Ishikawa (cell line): ENCODE data around the gene CSNK1G2.

ENCODE experiments used
- CEBPB ChIP-seq: IDR thresholded peaks from 2 replicates; pipeline ENCODE4 v1.6.1; 2012
- CREB1 ChIP-seq: IDR thresholded peaks from 2 replicates; pipeline ENCODE4 v1.6.1; 2012; ENCODE audit warnings: low read depth
- EGR1 ChIP-seq: IDR thresholded peaks from 2 replicates; pipeline ENCODE4 v1.6.1; 2012
- EP300 ChIP-seq: IDR thresholded peaks from 2 replicates; pipeline ENCODE4 v1.6.1; 2012; ENCODE audit warnings: borderline replicate concordance
- FOXM1 ChIP-seq: IDR thresholded peaks from 2 replicates; pipeline ENCODE4 v1.6.1; 2012; ENCODE audit warnings: low read depth, borderline replicate concordance
- MAX ChIP-seq: IDR thresholded peaks from 2 replicates; pipeline ENCODE4 v1.6.1; 2012
- NFIC ChIP-seq: IDR thresholded peaks from 2 replicates; pipeline ENCODE4 v1.6.1; 2012
- RAD21 ChIP-seq: IDR thresholded peaks from 2 replicates; pipeline ENCODE4 v1.6.1; 2012; ENCODE audit warnings: low read depth
- REST ChIP-seq: IDR thresholded peaks from 2 replicates; pipeline ENCODE4 v1.6.1; 2012; ENCODE audit warnings: low read depth, mild to moderate bottlenecking
- TAF1 ChIP-seq: IDR thresholded peaks from 2 replicates; pipeline ENCODE4 v1.6.1; 2012; ENCODE audit warnings: low read depth, mild to moderate bottlenecking
- TCF12 ChIP-seq: IDR thresholded peaks from 2 replicates; pipeline ENCODE4 v1.6.1; 2012; ENCODE audit warnings: low read depth
- TEAD4 ChIP-seq: IDR thresholded peaks from 2 replicates; pipeline ENCODE4 v1.6.1; 2012
- USF1 ChIP-seq: IDR thresholded peaks from 2 replicates; pipeline ENCODE4 v1.6.1; 2012
- YY1 ChIP-seq: IDR thresholded peaks from 2 replicates; pipeline ENCODE4 v1.6.1; 2012; ENCODE audit warnings: low read depth
- ZBTB7A ChIP-seq: IDR thresholded peaks from 2 replicates; pipeline ENCODE4 v1.6.1; 2012; ENCODE audit warnings: low read depth

The CSNK1G2 gene

GRCh38 chr19:2011169-2011568 lies 70.2 kb downstream of the CSNK1G2 start:
- TF ChIP-seq REST: no peak
- no peak for TF ChIP-seq EGR1
- no peak for TF ChIP-seq YY1
- no peak for TF ChIP-seq ZBTB7A
- no peak for TF ChIP-seq MAX
- TF ChIP-seq FOXM1: no peak
- TF ChIP-seq TCF12: no peak
- no peak for TF ChIP-seq CREB1
- TF ChIP-seq USF1: no peak
- TF ChIP-seq EP300: no peak
- TF ChIP-seq CEBPB: no peak
- TF ChIP-seq NFIC: no peak
- no peak for TF ChIP-seq RAD21
- TF ChIP-seq TEAD4: no peak
- TF ChIP-seq TAF1: no peak

- TF ChIP-seq TCF12: no peak
Observed at GRCh38 chr19:2012941-2013682, 72.1 kb downstream of the CSNK1G2 start.

- TF ChIP-seq TAF1: no peak
- peak; percentile 70 for TF ChIP-seq ZBTB7A
Observed at GRCh38 chr19:2013683-2013961, 72.7 kb downstream of the CSNK1G2 start.

- TF ChIP-seq YY1 (no peak), FOXM1 (no peak), REST (no peak), CEBPB (no peak), RAD21 (no peak), ZBTB7A (no peak), TAF1 (no peak), EP300 (no peak), CREB1 (no peak), TCF12 (no peak), USF1 (no peak), TEAD4 (no peak), NFIC (no peak), EGR1 (no peak), MAX (no peak)
Observed at GRCh38 chr19:2014131-2014571, 73.2 kb downstream of the CSNK1G2 start.

GRCh38 chr19:2014731-2015607 lies 74.0 kb downstream of the CSNK1G2 start:
- TF ChIP-seq MAX: no peak
- TF ChIP-seq EP300: no peak
- no peak for TF ChIP-seq TEAD4
- no peak for TF ChIP-seq YY1
- TF ChIP-seq ZBTB7A: no peak

- TF ChIP-seq USF1 (no peak), NFIC (no peak), YY1 (peak; percentile 90), EP300 (no peak), RAD21 (no peak), TCF12 (no peak), TAF1 (peak; percentile 52; the same call in 1 of the 2 replicates), REST (no peak), ZBTB7A (no peak), CEBPB (no peak), CREB1 (no peak), MAX (no peak), FOXM1 (no peak), TEAD4 (no peak), EGR1 (peak; percentile 74)
Observed at GRCh38 chr19:2015608-2015950, 74.6 kb downstream of the CSNK1G2 start, which contains the start of gene BTBD2. Gene BTBD2, minus strand, starts transcription at chr19:2015714. Its CDS starts 11 bp downstream, at chr19:2015703.
